Neural cell (in vitro differentiated cells): ENCODE data around the gene SH3PXD2A.

Experiments used
- EP300 ChIP-seq: fragments of 450-650 bp; conservative IDR thresholded peaks from 2 replicates; pipeline ENCODE4 v1.6.1; 2014; ENCODE audit warnings: antibody characterized with exemption, mild to moderate bottlenecking, moderate library complexity; ENCODE audit not compliant: poor library complexity, severe bottlenecking
- EZH2 ChIP-seq: fragments of 200-600, 300-800 bp; shearing (Covaris generic), sonication (generic); IDR thresholded peaks from 2 replicates; pipeline ENCODE4 v1.6.1; 2014; ENCODE audit warnings: antibody characterized with exemption, low read length, borderline replicate concordance, mild to moderate bottlenecking; ENCODE audit not compliant: insufficient read depth, poor library complexity, severe bottlenecking
- MXI1 ChIP-seq: fragments of 450-650 bp; conservative IDR thresholded peaks from 2 replicates; pipeline ENCODE4 v1.6.1; 2014; ENCODE audit warnings: antibody characterized with exemption, mild to moderate bottlenecking; ENCODE audit not compliant: poor library complexity, severe bottlenecking
- RAD21 ChIP-seq: fragments of 450-650 bp; conservative IDR thresholded peaks from 2 replicates; pipeline ENCODE4 v1.6.1; 2014; ENCODE audit warnings: antibody characterized with exemption, mild to moderate bottlenecking, moderate library complexity
- REST ChIP-seq: IDR thresholded peaks from 2 replicates; pipeline ENCODE4 v1.6.1; 2012; ENCODE audit warnings: borderline replicate concordance
- SMC3 ChIP-seq: fragments of 450-650 bp; conservative IDR thresholded peaks from 2 replicates; pipeline ENCODE4 v1.6.1; 2014; ENCODE audit warnings: antibody characterized with exemption, mild to moderate bottlenecking, moderate library complexity; ENCODE audit not compliant: poor library complexity
- TAF1 ChIP-seq: IDR thresholded peaks from 2 replicates; pipeline ENCODE4 v1.6.1; 2012; ENCODE audit warnings: low read depth
- TF ChIP-seq, protein P1 (sequence below): fragments of 450-650 bp; IDR thresholded peaks from 2 replicates; pipeline ENCODE4 v1.5.1; 2014; ENCODE audit warnings: antibody characterized with exemption, mild to moderate bottlenecking, moderate library complexity; ENCODE audit not compliant: poor library complexity, severe bottlenecking

DNA sequence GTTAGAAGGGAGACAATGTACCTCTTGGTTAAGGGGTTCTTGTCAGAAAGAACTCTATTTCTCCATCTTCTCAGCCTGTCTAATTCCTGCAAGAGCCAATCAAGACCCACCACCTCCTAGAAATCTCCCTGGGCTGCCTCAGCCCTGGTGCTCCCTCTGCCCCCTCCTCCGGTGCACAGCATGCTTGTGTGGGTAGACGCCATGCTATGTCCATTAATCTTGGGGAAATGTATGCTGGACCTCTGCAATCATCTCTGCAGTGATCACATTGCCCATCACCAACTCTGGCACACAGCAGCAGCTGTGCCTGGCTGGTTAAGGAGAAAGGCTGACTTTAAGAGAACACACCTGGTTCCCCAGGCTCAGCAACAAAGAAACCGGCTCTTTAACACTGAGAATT is 37.3 kb downstream of the SH3PXD2A start:
- TF ChIP-seq TAF1 (no peak), SMC3 (no peak), MXI1 (no peak), EP300 (no peak), RAD21 (no peak), REST (no peak), EZH2 (no peak)
- TF ChIP-seq, protein P1, sequence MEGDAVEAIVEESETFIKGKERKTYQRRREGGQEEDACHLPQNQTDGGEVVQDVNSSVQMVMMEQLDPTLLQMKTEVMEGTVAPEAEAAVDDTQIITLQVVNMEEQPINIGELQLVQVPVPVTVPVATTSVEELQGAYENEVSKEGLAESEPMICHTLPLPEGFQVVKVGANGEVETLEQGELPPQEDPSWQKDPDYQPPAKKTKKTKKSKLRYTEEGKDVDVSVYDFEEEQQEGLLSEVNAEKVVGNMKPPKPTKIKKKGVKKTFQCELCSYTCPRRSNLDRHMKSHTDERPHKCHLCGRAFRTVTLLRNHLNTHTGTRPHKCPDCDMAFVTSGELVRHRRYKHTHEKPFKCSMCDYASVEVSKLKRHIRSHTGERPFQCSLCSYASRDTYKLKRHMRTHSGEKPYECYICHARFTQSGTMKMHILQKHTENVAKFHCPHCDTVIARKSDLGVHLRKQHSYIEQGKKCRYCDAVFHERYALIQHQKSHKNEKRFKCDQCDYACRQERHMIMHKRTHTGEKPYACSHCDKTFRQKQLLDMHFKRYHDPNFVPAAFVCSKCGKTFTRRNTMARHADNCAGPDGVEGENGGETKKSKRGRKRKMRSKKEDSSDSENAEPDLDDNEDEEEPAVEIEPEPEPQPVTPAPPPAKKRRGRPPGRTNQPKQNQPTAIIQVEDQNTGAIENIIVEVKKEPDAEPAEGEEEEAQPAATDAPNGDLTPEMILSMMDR: no peak
